HG03135 (cell line): ENCODE data around the gene L1TD1.
"Not testable (repeated sequence)": the region's sequence is repeated elsewhere in the genome, so short reads cannot be mapped to it uniquely, and the experiment has no call there.

Experiments
- ATAC-seq: cut with Tn5 transposase; IDR thresholded peaks from one replicate; pipeline ENCODE4 v1.9.1; 2021; ENCODE audit warnings: mild to moderate bottlenecking, moderate library complexity; ENCODE audit not compliant: unreplicated experiment

L1TD1 gene

GRCh38 chr1:62235576-62235975 is 40.9 kb downstream of the L1TD1 start:
- no peak for ATAC-seq

GRCh38 chr1:62237361-62237760 is 42.7 kb downstream of the L1TD1 start:
- ATAC-seq = no peak

GRCh38 chr1:62237950-62238374 is 43.3 kb downstream of the L1TD1 start:
- ATAC-seq = no peak

GRCh38 chr1:62238507-62238906 is 43.9 kb downstream of the L1TD1 start:
- no peak for ATAC-seq

GRCh38 chr1:62239652-62240403 is 45.2 kb downstream of the L1TD1 start:
- ATAC-seq = not testable (repeated sequence)

GRCh38 chr1:62240651-62241370 is 46.2 kb downstream of the L1TD1 start:
- no peak for ATAC-seq

GRCh38 chr1:62241371-62242131 is 46.9 kb downstream of the L1TD1 start:
- ATAC-seq = no peak

- not testable (repeated sequence) for ATAC-seq
Measured at GRCh38 chr1:62244380-62244779, 49.7 kb downstream of the L1TD1 start.

GRCh38 chr1:62245201-62245600 is 50.6 kb downstream of the L1TD1 start:
- no peak for ATAC-seq

GRCh38 chr1:62247391-62248168 is 52.9 kb downstream of the L1TD1 start:
- ATAC-seq = no peak

- no peak for ATAC-seq
Measured at GRCh38 chr1:62250126-62250726, 55.6 kb downstream of the L1TD1 start.

- ATAC-seq = no peak
Measured at GRCh38 chr1:62259551-62259950, 64.9 kb downstream of the L1TD1 start.

GRCh38 chr1:62260688-62261087 is 66.0 kb downstream of the L1TD1 start:
- no peak for ATAC-seq
